Esophagus (tissue), 2 donors: Measurements from ENCODE around the gene UGT1A8. TPM values are rescaled to one million over a fixed set of nuclear protein-coding genes. Genes with fewer than 3 reads are reported as not detected.
"Not testable (repeated sequence)": the region's sequence is repeated elsewhere in the genome, so short reads cannot be mapped to it uniquely, and the experiment has no call there.

Experiments
- H3K27ac ChIP-seq, 2 donors: one replicate each; pipeline ENCODE4 v1.5.1; 2013; ENCODE audit warnings: low read depth in 2 of 2, mild to moderate bottlenecking in 2 of 2, inconsistent platforms in 1 of 2, low read length in 1 of 2, moderate library complexity in 1 of 2
- H3K27me3 ChIP-seq, 2 donors: one replicate each; pipeline ENCODE4 v1.6.1; 2013; ENCODE audit warnings: low read length in 2 of 2, control low read depth in 1 of 2, mild to moderate bottlenecking in 1 of 2; ENCODE audit not compliant: insufficient read depth in 2 of 2, control insufficient read depth in 1 of 2
- H3K36me3 ChIP-seq, 2 donors: one replicate each; pipeline ENCODE4 v1.6.1; 2013; ENCODE audit warnings: low read length in 1 of 2; ENCODE audit not compliant: control insufficient read depth in 2 of 2, insufficient read depth in 2 of 2
- H3K4me1 ChIP-seq, 2 donors: one replicate each; pipeline ENCODE4 v1.6.1; 2013; ENCODE audit warnings: low read length in 1 of 2; ENCODE audit not compliant: control insufficient read depth in 2 of 2, insufficient read depth in 2 of 2
- H3K4me3 ChIP-seq, 2 donors: one replicate each; pipeline ENCODE4 v1.5.1; 2013; ENCODE audit warnings: low read length in 2 of 2, mild to moderate bottlenecking in 2 of 2, low read depth in 1 of 2, moderate library complexity in 1 of 2
- H3K9me3 ChIP-seq, 2 donors: one replicate each; pipeline ENCODE4 v1.6.1; 2013; ENCODE audit warnings: mild to moderate bottlenecking in 2 of 2, low read depth in 1 of 2, low read length in 1 of 2, moderate library complexity in 1 of 2; ENCODE audit not compliant: control insufficient read depth in 2 of 2, insufficient read depth in 1 of 2
- WGBS, 2 donors: extraction: QIAGEN DNeasy Blood & Tissue Kit; methylation state at CpG; one replicate each; pipeline ENCODE4 v1.1.7; 2013; 5-methylcytosine and 5-hydroxymethylcytosine counted together
- polyA plus RNA-seq, 2 donors: library from polyadenylated mRNA; stranded (reverse); fragments of 200-250 nt; gene quantifications; one replicate each; pipeline ENCODE4 v1.2.3, GENCODE V29; 2013
- donor health status: healthy with polysubstance abuse.
- donor health status: Bipolar disorder and iron deficiency.

The UGT1A8 gene
- polyA plus RNA-seq, 2 donors: 0.39 to 2.8 TPM

- WGBS, 2 donors: 60 to 78% methylated on average over 2 of the region's 2 CpGs
- H3K9me3 ChIP-seq, H3K4me1 ChIP-seq, H3K36me3 ChIP-seq, H3K4me3 ChIP-seq, H3K27ac ChIP-seq, H3K27me3 ChIP-seq: not testable (repeated sequence)
Measured at GRCh38 chr2:233751212-233752009, 134.0 kb downstream of the UGT1A8 start.

- H3K27me3 ChIP-seq: no peaks in the 10 kb centered on the region
Measured at GRCh38 chr2:233754872-233755611, 137.6 kb downstream of the UGT1A8 start.

GRCh38 chr2:233756429-233757081 lies 139.1 kb downstream of the UGT1A8 start:
- Histone ChIP-seq H3K27me3 (no peaks in the 10 kb centered on the region), H3K4me1 (peaks cover 1 to 2% of the 10 kb centered on the region in 2 donors), H3K9me3 (no peaks in the 10 kb centered on the region), H3K27ac (no peak overlapping the region), H3K36me3 (no peaks in the 10 kb centered on the region), H3K4me3 (no peak overlapping the region)
- WGBS, 2 donors: 57 to 63% methylated on average over 7 of the region's 7 CpGs

More at GRCh38 chr2:233754872-233755611, 137.6 kb downstream of the UGT1A8 start:
- Histone ChIP-seq H3K9me3 (peaks cover 0 to 7% of the 10 kb centered on the region in 2 donors), H3K4me1 (no peaks in the 10 kb centered on the region), H3K27ac (no peak overlapping the region), H3K36me3 (no peaks in the 10 kb centered on the region), H3K4me3 (no peak overlapping the region)
- WGBS, 2 donors: 91 to 95% methylated on average over 41 to 44 of the region's 44 CpGs

GRCh38 chr2:233758141-233758540 lies 140.7 kb downstream of the UGT1A8 start:
- H3K9me3 ChIP-seq: no peaks in the 10 kb centered on the region
- H3K4me3 ChIP-seq: no peak overlapping the region
- H3K4me1 ChIP-seq: peaks cover 1 to 2% of the 10 kb centered on the region in 2 donors
- no peaks in the 10 kb centered on the region for H3K36me3 ChIP-seq
- no peaks in the 10 kb centered on the region for H3K27me3 ChIP-seq
- H3K27ac ChIP-seq: no peak overlapping the region

- Histone ChIP-seq H3K9me3 (no peaks in the 10 kb centered on the region), H3K36me3 (no peaks in the 10 kb centered on the region), H3K27ac (no peak overlapping the region), H3K4me1 (peaks cover 1 to 2% of the 10 kb centered on the region in 2 donors), H3K27me3 (no peaks in the 10 kb centered on the region), H3K4me3 (no peak overlapping the region)
- 81 to 91% methylated on average over 2 of the region's 2 CpGs for WGBS, 2 donors
Measured at GRCh38 chr2:233758849-233759248, 141.4 kb downstream of the UGT1A8 start.

GRCh38 chr2:233760043-233760442 lies 142.6 kb downstream of the UGT1A8 start, which contains the start of gene UGT1A1:
UGT1A1 (plus strand) TSS chr2:233760270; CDS start chr2:233760288, 18 bp downstream.
- 75 to 97% methylated on average over 6 of the region's 6 CpGs for WGBS, 2 donors
- Histone ChIP-seq H3K4me3 (no peak within 1 kb of the TSS), H3K27ac (peak within 1 kb of the TSS in 1 of 2 donors; percentile 13), H3K9me3 (no peaks in the 10 kb centered on the region), H3K4me1 (peaks cover 1 to 2% of the 10 kb centered on the region in 2 donors), H3K27me3 (no peaks in the 10 kb centered on the region), H3K36me3 (no peaks in the 10 kb centered on the region)

- Histone ChIP-seq H3K36me3 (no peaks in the 10 kb centered on the region), H3K4me3 (no peak overlapping the region), H3K27me3 (no peaks in the 10 kb centered on the region), H3K9me3 (no peaks in the 10 kb centered on the region), H3K27ac (no peak overlapping the region), H3K4me1 (peaks cover 1 to 2% of the 10 kb centered on the region in 2 donors)
- WGBS, 2 donors: 61 to 70% methylated on average over 4 of the region's 4 CpGs
Measured at GRCh38 chr2:233761040-233761769, 143.8 kb downstream of the UGT1A8 start.

- H3K36me3 ChIP-seq: peaks cover 0 to 2% of the 10 kb centered on the region in 2 donors
- H3K4me3 ChIP-seq: no peak overlapping the region
- 57 to 60% methylated on average over 7 of the region's 7 CpGs for WGBS, 2 donors
- no peak overlapping the region for H3K27ac ChIP-seq
- no peaks in the 10 kb centered on the region for H3K27me3 ChIP-seq
- no peaks in the 10 kb centered on the region for H3K9me3 ChIP-seq
- peaks cover 1 to 2% of the 10 kb centered on the region in 2 donors for H3K4me1 ChIP-seq
Measured at GRCh38 chr2:233764264-233764663, 146.8 kb downstream of the UGT1A8 start.

GRCh38 chr2:233764761-233765160 lies 147.3 kb downstream of the UGT1A8 start:
- H3K9me3 ChIP-seq: no peaks in the 10 kb centered on the region
- peaks cover 0 to 5% of the 10 kb centered on the region in 2 donors for H3K36me3 ChIP-seq
- 58 to 68% methylated on average over 3 of the region's 3 CpGs for WGBS, 2 donors
- peaks cover 1 to 2% of the 10 kb centered on the region in 2 donors for H3K4me1 ChIP-seq
- no peak overlapping the region for H3K4me3 ChIP-seq
- no peaks in the 10 kb centered on the region for H3K27me3 ChIP-seq
- no peak overlapping the region for H3K27ac ChIP-seq
